ENCODE results near the gene CRABP2.

The CRABP2 gene

DNA sequence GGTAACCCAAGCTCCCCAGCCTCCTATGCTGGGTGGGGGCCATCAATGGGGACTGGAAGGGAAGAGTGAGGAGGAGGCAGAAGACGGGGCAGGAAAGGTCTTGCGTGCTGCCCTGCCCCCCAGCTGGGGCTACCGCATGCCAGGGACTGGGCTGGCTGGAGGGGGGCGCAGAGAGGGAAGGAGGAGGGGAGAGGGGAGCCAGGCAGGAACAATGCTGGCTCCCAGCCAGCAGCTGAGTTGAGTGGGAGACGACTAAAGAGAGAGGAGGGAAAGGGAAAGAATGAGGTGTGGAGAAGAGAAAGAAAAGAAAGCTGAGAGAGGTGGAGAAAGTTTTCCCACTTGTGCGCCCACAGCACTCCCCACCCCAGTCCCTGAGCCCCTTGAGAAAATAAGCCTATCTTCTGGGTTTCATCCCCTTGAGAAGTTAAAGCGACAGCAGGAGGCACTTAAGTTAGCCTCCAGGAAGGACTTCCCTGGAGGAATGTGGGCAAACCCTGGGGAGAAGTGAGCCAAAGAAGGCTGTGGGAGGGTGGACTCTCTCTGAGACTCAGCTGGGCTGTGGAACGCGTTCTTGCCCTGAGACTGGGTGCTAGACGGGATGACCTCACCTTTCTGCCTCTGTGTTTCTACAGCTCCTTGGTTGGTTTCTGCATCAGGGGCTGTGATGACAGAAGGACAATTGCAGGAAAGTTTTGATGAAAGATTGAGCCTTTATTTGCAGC lies 15.3 kb downstream of the CRABP2 start:
- no peak for DNase-seq (ENCODE audit: low spot score)

DNA sequence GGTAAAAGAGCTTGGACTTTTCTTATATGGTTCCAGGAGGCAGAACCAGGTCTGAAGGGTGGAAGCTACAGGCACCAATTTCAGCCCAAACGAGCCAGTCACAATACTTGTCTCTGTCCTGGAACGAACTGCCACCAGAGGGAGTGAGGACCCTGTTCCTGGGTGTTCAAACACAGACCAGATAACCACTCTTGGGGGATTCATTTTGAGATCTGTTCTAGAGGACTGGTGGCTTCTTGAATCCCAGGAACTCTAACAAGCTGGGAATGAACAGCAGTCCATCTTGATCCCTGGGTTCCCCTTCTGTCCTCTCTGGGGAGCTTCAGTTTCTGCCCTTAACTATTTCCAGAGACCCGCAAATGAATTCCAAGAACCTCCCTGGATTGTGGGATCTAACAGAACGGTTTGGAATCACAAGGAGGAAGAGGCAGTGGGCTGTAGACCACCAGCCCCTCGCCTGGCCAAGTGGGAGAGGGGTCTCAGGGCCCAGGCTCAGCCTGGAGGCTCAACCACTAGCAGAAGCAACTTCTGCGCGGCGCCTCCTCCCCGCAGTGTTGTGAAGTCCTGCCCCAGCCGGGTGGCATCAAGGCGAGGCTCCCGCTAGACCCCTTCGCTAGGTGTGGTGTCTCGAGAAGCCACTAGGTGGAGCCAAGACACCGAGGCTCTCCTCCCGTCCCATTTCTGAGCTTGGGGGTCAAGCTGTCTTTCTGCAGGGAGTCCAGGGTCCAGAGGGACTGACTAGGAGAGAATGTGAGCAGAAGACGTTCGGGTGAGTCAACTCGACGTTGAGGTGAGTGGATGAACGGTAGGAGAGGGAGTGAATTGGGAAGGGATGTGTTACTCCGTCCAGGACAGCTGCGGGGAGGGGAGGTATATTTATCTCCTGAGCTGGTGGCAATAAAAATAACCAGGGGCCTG lies 16.1 kb downstream of the CRABP2 start:
- DNase-seq (ENCODE audit: low spot score), result peak; percentile 93

DNA sequence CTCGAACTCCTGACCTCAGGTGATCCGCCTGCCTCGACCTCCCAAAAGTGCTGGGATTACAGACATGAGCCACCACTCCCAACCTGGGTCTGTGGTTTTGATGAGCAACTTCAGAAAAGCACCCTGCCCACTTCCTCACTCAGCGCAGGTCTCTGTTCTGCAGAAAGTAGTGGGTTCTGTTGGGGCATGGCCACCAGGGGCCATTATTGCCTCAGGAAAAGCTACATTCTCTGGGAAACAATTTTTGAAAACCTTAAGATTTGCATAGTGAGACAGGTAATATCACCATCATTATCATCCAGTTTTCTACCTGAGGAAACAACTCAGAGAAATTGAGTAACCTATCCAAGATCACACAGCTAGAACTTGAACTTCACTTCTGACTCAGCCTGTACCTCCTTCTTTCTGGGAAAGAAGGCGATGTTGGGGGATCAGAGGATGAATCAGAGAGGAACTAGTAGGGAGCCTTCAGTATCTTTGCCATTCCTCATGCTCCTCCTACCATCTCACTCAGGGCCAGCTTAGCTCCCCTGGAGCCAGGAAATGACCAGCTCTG lies 21.1 kb downstream of the CRABP2 start:
- no peak for DNase-seq (ENCODE audit: low spot score)

DNA sequence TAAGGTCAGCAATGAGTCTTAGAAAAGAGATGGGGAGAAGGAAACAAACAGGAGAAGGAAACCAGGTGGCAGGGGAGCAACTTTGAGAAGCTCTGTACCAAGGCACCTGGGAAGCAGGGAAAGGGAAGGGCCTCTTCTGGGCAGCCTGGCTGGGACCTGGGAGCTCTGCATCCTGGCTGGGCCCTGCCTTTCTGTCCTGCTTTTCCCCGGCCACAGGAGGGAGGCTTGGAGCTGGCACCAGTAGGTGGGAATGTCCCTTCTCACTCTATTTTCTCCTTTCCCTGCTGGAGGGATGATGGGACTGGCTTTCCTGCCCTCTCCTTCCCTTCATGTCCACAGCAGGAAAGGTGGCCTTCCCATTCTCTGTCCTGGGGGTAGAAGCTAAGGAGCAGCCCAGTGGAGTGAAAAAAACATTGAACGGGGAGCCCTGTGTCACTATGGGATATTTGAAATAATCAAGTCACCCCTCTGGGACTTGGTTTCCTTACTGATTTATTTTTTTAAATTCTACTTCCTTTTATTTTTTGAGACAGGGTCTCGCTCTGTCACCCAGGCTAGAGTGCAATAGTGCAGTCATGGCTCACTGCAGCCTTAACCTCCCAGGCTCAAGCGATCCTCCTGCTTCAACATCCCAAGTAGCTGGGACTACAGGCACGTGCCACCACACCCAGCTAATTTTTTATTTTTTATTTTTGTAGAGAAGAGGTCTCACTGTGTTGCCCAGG lies 23.1 kb downstream of the CRABP2 start:
- DNase-seq (ENCODE audit: low spot score), result no peak

DNA sequence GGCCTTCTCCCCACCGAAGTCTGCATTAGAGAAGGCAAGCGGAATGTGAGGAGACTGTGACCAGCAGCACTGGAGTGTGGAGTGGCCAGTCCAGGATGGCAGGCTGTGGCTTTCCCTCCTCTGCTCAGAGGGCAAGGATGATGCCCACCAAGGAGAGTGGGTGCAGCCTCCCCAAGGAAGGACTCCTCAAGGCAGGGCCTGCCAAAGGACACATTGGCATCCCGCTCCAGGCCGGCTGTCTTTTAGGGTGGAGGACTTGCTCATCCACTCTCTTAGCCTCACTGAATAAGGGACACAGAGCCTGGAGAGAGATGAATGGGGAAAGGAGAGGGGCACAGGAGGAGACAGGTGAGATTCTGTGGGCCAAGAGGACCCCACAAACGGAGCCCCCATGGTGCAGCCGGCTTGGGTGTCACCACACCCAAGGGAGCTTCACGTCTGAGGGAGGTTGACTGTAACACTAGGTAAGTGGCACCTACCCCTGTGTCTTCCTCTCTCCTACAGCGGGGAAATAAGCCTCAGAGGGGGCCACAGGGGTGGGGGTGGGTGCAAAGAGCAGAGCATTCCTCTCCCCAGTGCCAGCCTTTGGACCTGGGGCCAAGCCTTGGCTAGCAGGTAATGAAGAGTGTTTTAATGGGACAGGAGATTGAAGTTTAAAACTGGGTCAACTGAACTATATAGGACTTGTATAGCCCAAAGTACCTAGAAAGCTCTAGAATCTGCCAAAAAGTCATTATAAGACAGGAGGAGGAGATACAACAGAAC lies 24.0 kb downstream of the CRABP2 start:
- DNase-seq (ENCODE audit: low spot score), result no peak

DNA sequence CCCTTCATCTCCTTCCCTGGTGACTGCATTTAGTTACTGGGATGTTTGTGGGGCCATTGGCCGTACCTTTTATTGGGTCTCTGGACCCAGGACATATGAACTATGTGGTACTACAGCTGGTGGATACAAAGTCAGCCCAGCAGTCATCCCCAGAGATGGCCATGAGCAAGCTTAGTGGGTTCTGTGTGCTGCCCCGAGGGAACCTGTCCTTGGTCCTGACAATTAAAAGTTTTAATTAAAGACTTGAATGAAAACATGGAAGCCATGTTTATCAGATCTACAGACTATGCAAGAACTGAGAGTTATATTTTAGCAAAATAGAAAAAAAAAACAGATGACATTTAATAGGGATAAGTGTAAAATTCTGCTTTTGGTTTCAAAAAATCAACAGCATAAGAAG lies 25.3 kb downstream of the CRABP2 start:
- DNase-seq (ENCODE audit: low spot score), result no peak

DNA sequence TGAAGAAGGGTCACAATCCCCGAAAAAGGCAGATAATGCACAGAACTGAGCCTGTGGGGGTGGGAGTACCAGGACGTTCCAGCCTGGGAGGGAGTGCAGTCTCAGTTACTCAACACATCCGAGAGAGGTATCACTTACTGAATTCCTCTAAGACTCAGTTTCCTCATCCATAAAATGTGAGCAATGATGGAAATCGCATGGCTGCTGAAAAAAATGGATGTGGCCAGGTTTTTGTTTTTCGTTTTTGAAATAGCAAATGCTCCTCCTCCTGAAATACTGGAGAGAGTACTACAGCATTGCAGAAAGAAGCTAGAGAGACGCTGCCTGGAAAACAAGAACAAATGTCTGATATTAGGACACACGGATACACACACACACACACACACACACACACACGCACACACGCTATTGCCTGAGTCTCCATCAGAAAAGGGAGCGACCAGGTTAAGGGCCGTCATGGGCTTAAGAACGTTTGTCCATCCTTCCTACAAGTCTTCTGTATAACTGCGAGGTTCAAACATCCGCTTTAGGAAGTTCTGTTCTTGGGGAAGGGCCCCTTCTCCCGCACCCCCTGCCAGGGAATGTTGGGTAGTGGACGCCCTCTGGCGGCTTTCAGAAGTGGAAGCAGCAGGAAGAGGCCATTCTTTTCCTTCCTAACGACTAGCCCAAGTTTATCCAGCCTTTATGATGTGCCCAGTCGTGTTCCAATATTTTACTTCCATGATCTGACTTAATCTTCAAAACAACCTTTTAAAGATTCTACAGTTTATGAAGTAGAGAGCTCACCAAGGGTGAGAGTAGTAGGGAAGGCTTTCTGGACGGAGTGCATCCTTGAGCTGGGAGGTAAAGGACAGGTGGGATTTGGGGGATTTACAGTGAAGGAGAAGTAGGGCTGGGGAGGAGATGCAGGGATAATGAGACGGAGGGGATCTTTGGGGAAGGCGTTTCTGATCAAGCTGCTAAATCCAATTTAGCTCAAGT lies 27.5 kb downstream of the CRABP2 start:
- peak; percentile 85 for DNase-seq (ENCODE audit: low spot score)

DNA sequence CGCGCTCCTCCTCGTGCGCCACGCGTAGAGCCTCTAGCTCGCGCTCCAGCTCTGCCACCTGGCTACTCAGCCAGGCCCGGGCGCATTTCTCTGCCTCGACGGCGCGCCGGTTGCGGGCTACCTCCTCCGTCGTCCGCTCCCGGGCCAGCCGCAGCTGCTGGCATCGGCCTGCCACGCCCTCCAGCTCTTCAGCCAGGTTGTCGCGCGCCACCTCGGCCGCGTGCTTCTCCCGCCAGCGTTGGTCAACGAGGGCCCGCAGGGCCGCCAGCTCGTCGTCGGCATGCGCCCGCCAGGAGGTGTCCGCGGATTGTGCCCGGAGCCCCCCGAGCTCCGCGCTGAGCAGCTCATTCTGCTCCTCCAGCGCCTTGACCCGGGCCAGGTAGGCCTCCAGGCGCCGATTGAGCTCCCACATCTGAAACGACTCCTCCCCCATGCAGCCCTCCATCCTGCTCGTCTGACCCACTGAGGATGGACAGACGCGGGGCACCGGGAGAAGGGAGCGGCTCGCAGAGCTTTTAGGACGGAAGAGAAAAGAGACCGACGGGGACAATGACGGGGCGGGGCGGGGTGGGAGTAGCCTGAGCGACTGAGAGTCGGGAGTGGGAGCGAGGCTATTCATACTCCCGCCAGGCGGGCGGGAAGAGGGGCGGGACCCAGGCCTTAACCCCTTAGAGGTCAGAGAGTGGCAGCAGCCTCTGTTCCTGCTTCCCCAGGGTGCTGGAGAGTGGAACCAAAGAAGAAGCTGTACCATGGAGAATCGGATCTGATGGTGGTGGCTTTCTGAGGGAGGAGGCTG lies 28.4 kb downstream of the CRABP2 start, which contains the start of gene NES:
Gene NES, minus strand, starts transcription at position 588 of the 796 bp plus-strand sequence. Its CDS starts 143 bp downstream, at position 445.
- peak; percentile 70 for DNase-seq (ENCODE audit: low spot score)

DNA sequence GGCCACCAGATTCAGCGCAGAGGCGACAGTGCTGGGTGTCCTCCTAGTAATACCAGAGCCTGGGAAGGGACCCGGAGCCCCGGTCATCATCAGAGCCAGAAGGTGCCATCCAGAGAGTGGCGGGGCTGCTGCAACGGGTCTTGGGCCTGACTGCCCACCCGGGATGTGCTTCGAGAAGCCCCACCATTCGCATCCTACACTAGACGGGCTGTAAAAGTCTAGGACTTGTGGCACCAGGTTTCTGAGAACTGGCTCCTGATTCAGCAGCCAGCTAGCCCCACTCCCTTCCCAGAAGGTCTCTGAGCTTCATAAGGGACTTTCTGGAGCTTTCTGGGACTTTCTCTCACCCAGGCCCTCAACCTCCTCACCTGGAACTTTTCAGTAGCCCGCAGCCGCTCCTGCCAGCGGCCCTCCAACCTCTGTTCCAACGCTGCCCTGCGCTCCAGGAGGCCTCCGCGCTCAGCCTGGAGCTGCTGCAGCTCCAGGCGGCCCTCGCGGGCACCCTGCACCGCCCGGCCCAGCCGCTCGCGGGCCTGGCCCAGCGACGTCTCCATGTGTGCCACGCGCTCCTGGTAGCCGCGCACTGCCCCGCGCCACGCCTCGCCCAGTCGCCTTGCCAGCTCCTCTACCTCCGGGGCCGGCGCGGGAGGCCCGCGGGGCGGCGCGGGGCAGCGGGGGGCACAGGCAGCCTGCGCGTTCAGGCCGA lies 29.1 kb downstream of the CRABP2 start:
- no peak for DNase-seq (ENCODE audit: low spot score)

DNA sequence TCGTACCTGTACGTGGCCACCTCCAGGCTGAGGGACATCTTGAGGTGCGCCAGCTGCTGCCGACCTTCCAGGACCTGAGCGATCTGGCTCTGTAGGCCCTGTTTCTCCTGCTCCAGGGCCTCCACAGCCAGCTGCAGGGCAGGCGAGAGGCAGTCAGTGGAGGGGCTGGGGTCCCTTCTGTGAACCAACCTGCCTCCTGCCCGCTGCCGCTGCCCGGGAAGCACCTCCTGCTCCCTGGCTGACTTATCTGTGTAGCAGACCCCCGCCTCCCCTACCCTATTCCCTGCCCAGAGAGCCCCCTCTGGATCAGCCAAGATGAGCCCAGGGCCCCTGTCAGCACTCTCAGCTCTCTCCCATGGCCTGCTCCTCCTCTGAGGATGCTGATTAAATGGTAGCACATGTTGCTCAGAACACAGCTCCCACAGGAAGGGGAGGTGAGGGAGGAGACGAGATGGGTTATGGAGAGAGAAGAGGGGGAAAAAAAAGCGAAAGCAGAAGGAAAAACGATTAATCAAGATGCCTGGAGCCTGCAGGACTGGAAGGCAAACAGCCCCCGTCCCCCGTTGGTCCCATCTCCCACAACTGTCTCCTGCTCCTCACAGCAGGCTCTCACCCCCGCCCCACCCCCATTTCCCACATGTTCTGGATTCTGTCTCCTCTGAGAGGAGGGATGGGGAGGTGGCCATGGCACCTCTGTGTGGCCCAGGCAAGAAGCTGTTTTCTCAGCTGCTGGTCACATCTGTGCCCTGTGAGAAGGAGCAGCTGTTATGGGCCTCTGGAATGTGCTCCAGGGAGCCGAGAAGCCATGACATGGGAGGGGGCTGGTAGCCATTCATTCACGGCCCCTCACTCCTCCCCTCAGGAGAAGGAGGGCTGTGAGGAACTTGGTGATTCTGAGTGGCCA lies 29.9 kb downstream of the CRABP2 start:
- DNase-seq (ENCODE audit: low spot score), result no peak

DNA sequence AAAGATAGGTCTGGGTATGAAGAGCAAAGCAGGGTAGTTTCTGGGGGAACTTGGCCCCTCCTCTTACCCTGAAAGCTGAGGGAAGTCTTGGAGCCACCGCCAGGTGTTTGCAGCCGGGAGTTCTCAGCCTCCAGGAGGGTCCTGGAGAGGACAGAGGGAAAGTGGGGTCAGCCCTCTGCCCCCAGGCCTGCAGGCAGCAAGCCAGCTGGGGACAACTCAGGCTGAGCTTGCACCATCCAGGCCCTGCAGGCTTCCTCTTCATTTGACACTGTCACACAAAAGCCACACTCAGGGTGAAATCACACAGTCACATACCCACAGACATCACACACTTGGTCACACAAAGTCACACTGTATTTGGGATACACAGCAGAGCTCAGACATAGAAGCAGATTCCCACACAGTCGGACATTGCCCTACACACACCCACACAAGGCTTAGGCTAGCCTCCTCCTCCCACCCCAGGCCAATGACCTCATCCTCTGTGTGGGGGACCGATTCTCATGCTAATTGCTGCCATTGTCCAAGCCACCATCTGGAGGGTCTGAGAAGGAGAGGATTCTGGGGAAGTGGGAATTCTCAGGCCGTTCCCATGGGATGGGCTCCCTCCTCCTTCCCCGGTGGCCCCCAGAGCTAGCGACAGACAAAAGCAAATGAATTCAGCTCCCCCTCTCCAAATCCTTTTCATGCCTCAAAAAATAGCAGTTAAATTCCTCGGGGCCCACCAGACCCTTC lies 31.8 kb downstream of the CRABP2 start:
- no peak for DNase-seq (ENCODE audit: low spot score)

DNA sequence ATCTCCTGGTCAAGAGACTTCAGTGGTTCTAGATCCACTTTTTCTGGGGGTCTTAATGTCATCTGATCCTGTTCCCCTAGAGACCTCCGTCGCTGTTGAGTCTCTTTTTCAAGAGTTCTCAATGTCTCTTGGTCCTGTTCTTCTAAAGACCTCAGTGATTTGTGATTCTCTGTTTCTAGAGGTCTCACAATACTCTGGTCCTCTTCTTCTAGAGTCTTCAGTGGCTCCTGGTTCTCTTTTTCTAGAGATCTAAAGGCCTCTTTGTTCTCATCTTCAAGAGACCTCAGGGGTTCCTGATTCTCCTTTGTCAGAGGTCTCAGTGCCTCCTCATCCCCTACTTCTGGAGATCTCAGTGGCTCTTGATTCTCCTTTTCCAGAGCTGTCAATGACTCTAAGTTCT lies 33.6 kb downstream of the CRABP2 start:
- no peak for DNase-seq (ENCODE audit: low spot score)

DNA sequence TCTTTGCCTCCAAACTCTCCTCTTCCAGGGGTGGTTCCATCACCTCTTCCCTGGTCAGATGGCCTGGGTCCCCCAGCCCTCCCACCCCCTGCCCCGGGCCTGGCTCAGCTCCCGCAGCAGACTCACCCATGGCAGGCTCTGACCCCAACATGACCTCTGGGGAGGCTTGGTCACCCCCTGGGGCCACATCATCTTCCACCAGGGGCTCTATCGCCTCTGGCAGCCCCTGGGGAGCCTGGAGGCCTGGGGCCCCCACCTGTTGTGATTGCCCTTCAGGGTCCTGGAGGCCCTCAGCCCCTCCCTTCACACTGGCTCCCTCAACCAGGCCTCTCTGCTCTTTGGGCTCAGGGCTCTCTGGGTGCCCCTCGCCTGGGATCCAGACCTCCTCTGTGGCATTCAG lies 34.6 kb downstream of the CRABP2 start:
- no peak for DNase-seq (ENCODE audit: low spot score)

DNA sequence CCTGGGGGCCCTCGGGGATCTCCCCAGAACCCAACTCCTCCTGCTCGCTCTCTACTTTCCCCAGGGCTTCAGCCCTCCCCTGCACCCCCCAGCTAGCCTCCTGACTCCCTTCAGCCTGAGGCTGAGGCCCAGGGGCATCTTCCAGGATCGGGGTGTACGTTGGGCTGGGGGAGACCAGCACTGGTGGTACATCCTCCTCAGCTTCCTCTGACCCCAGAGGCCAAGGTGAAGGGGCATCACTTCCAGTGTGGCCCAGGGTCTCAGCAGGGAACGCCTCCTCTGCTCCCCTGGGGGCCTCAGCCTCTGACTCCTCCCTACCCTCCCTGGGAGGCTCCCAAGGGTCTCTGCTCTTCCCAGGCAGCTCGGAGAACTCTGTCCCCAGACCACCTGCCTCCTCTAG lies 35.0 kb downstream of the CRABP2 start:
- no peak for DNase-seq (ENCODE audit: low spot score)

DNA sequence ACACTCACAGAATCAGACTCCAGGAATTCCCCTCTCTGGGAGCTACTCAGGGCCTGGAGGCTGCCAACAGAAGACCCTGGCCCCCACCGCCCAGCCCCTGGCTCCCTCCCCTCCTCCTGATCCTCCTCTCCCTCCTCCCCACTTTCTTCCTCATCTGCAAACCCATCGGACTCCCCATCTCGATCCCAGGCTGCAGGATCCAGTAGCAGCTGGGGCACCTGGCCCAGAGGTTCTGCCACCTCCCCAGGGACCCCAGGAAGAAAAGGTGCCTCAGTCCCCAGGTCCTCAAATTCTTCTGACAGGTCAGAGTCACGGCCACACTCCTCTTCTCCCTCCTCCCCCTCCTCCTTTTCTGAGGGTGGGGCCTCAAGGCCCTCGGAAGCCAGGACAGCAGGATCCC lies 35.6 kb downstream of the CRABP2 start:
- DNase-seq (ENCODE audit: low spot score), result no peak

DNA sequence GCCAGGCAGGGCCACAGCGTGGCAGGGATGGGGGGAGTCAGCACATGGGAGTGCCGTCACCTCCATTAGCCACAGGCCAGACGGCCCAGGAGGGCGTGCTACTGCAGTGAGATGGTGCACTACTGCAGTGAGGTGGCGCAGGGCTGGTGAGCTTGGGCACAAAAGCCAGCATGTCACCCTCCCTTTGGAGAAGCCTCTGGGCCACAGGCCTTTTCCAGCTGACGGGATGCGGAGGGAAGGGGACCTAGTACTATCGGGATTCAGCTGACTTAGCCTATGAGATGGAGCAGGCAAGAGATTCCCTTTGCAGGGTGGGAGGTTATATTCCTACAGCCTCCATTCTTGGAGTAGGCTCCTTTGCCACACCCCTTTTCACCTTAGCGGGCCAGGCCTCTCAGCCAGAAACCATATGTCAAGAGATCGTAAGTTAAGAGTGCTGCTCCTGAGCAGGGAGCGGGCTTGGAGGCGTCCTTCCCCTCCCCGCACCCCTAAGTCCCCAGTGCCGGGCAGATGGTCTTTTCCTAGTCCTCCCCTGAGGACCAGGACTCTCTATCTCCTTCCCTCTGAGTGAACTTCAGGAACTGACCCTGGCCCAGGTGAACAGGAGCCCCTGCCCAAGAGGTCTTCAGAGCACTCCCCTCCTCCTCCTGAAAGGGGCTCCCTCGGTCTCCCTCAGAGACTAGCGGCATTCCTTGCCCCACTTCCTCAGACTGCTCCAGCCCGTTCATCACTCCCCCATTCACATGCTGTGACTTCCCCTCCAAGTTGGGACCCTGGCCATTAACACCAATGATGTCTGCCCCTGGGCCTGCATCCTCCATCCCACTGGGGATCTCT lies 36.4 kb downstream of the CRABP2 start:
- DNase-seq (ENCODE audit: low spot score), result no peak
